H1 (cell line): Measurements from ENCODE around the gene DHRS3. TPM values are rescaled to one million over a fixed set of nuclear protein-coding genes. Genes with fewer than 3 reads are reported as not detected.
"Not testable (repeated sequence)": the region's sequence is repeated elsewhere in the genome, so short reads cannot be mapped to it uniquely, and the experiment has no call there.

Experiments used
- CTCF ChIA-PET: fragments of 300-600 bp; sonication (Branson Sonifier 250); formaldehyde crosslinking; loops from one replicate; lab custom pipeline; 2021; ENCODE audit not compliant: partially characterized antibody; lab: Charles Lee
- POLR2A ChIA-PET: fragments of 300-600 bp; sonication (Branson Sonifier 250); formaldehyde crosslinking; loops from one replicate; lab custom pipeline; 2021; ENCODE audit warnings: inconsistent platforms; ENCODE audit not compliant: partially characterized antibody; lab: Charles Lee
- DNase-seq, 2 experiments: peaks; one replicate each; pipeline versions ENCODE4 v3.0.0 to v3.0.0-alpha.2; 2010 to 2022; ENCODE audit warnings: low spot score in 2 of 2, low read depth in 1 of 2, mixed read lengths in 1 of 2
- FAIRE-seq: peaks from 2 replicates; lab custom pipeline; 2011; peaks lifted over from hg19 to GRCh38; lab: Jason Lieb, UNC
- H2AFZ ChIP-seq: 2 replicates; pipeline ENCODE4 v1.8.1; 2012; ENCODE audit warnings: low read length, inconsistent platforms
- H2AK5ac ChIP-seq: 2 replicates; pipeline ENCODE4 v1.6.1; 2013; ENCODE audit warnings: low read depth, low read length
- H2BK120ac ChIP-seq: replicated peaks from 2 replicates; pipeline ENCODE3; 2013; ENCODE audit warnings: low read depth, low read length, inconsistent platforms
- H2BK12ac ChIP-seq: 2 replicates; pipeline ENCODE4 v1.6.1; 2013; ENCODE audit warnings: low read depth, low read length
- H2BK15ac ChIP-seq: 2 replicates; pipeline ENCODE4 v1.6.1; 2013; ENCODE audit warnings: low read length
- H2BK20ac ChIP-seq: 2 replicates; pipeline ENCODE4 v1.6.1; 2013; ENCODE audit warnings: low read length
- H2BK5ac ChIP-seq: 2 replicates; pipeline ENCODE4 v1.6.1; 2013; ENCODE audit warnings: low read depth, low read length
- H3K14ac ChIP-seq: 2 replicates; pipeline ENCODE4 v1.6.1; 2013; ENCODE audit warnings: inconsistent platforms; ENCODE audit not compliant: insufficient read length
- H3K18ac ChIP-seq: 2 replicates; pipeline ENCODE4 v1.6.1; 2013; ENCODE audit warnings: low read length; ENCODE audit errors: extremely low read depth
- H3K23ac ChIP-seq: 2 replicates; pipeline ENCODE4 v1.6.1; 2013; ENCODE audit warnings: inconsistent platforms; ENCODE audit not compliant: insufficient read length
- H3K23me2 ChIP-seq: 2 replicates; pipeline ENCODE4 v1.6.1; 2013; ENCODE audit warnings: low read depth, low read length
- H3K27ac ChIP-seq: 2 replicates; pipeline ENCODE4 v1.6.1; 2011; ENCODE audit warnings: low read depth, low read length, inconsistent platforms
- H3K27me3 ChIP-seq, 4 experiments: replicated peaks in 1 of 4; 1 replicate in 1 of 4; 2 replicates in 3 of 4; pipeline versions ENCODE4 v1.6.1 to v1.8.1; 2011 to 2013; ENCODE audit warnings: low read length in 3 of 4, mild to moderate bottlenecking in 3 of 4, inconsistent platforms in 2 of 4, mixed read lengths in 2 of 4, moderate library complexity in 1 of 4; ENCODE audit not compliant: control insufficient read depth in 3 of 4, insufficient read depth in 3 of 4; ENCODE audit errors: extremely low read depth in 1 of 4
- H3K36me3 ChIP-seq, 4 experiments: 2 replicates each; pipeline versions ENCODE4 v1.6.1 to v1.8.1; 2011 to 2013; ENCODE audit warnings: mild to moderate bottlenecking in 4 of 4, low read length in 3 of 4, moderate library complexity in 2 of 4, control low read depth in 1 of 4, inconsistent platforms in 1 of 4; ENCODE audit not compliant: insufficient read depth in 4 of 4, control insufficient read depth in 2 of 4
- H3K4ac ChIP-seq: replicated peaks from 2 replicates; pipeline ENCODE3; 2013; ENCODE audit warnings: low read length, low read depth, mixed read lengths, inconsistent platforms; ENCODE audit not compliant: insufficient read length
- H3K4me1 ChIP-seq, 4 experiments: replicated peaks in 1 of 4; 1 replicate in 1 of 4; 2 replicates in 3 of 4; pipeline versions ENCODE4 v1.6.1 to v1.8.1; 2011 to 2013; ENCODE audit warnings: low read length in 3 of 4, inconsistent platforms in 2 of 4, mixed read lengths in 1 of 4; ENCODE audit not compliant: insufficient read depth in 4 of 4, control insufficient read depth in 3 of 4
- H3K4me2 ChIP-seq, 2 experiments: 2 replicates each; pipeline versions ENCODE4 v1.6.1 to v1.8.1; 2011 to 2013; ENCODE audit warnings: low read depth in 2 of 2, low read length in 2 of 2, control low read depth in 1 of 2, inconsistent platforms in 1 of 2, mild to moderate bottlenecking in 1 of 2; ENCODE audit not compliant: insufficient read depth in 1 of 2
- H3K4me3 ChIP-seq, 4 experiments: fragments of 200-600, 300-600 bp in 1 of 4; sonication (generic), shearing (Covaris generic), sonication (Bioruptor Twin) in 1 of 4; 2 replicates each; pipeline versions ENCODE4 v1.5.1 to v1.8.1; 2011 to 2016; ENCODE audit warnings: low read length in 4 of 4, low read depth in 3 of 4, control low read depth in 2 of 4, inconsistent platforms in 2 of 4, mild to moderate bottlenecking in 2 of 4, mixed read lengths in 1 of 4, moderate library complexity in 1 of 4; ENCODE audit not compliant: insufficient read depth in 2 of 4; ENCODE audit errors: extremely low read depth in 1 of 4
- H3K56ac ChIP-seq: replicated peaks from 2 replicates; pipeline ENCODE3; 2013; ENCODE audit warnings: low read depth, mild to moderate bottlenecking, mixed read lengths, low read length, inconsistent platforms; ENCODE audit not compliant: insufficient read length
- H3K79me1 ChIP-seq: 2 replicates; pipeline ENCODE4 v1.6.1; 2013; ENCODE audit warnings: low read depth, low read length, control low read depth
- H3K79me2 ChIP-seq, 2 experiments: 2 replicates each; pipeline versions ENCODE4 v1.6.1 to v1.8.1; 2012 to 2013; ENCODE audit warnings: low read length in 2 of 2, mild to moderate bottlenecking in 2 of 2, inconsistent platforms in 1 of 2; ENCODE audit not compliant: insufficient read depth in 2 of 2, control insufficient read depth in 1 of 2
- H3K9ac ChIP-seq, 4 experiments: replicated peaks in 1 of 4; 1 replicate in 1 of 4; 2 replicates in 3 of 4; pipeline versions ENCODE4 v1.6.1 to v1.8.1; 2011 to 2013; ENCODE audit warnings: low read depth in 3 of 4, low read length in 3 of 4, control low read depth in 2 of 4, mild to moderate bottlenecking in 2 of 4, moderate library complexity in 2 of 4, inconsistent platforms in 1 of 4; ENCODE audit errors: extremely low read depth in 1 of 4
- H3K9me3 ChIP-seq, 2 experiments: 2 replicates each; pipeline versions ENCODE4 v1.6.1 to v1.8.1; 2012 to 2013; ENCODE audit warnings: mild to moderate bottlenecking in 2 of 2, moderate library complexity in 2 of 2, control low read depth in 1 of 2, inconsistent platforms in 1 of 2, low read depth in 1 of 2, low read length in 1 of 2, mixed read lengths in 1 of 2; ENCODE audit not compliant: insufficient read depth in 2 of 2
- H4K20me1 ChIP-seq, 2 experiments: replicated peaks in 1 of 2; 2 replicates each; pipeline versions ENCODE3 to v1.8.1; 2011 to 2013; ENCODE audit warnings: inconsistent platforms in 2 of 2, low read length in 2 of 2, mild to moderate bottlenecking in 1 of 2; ENCODE audit not compliant: insufficient read depth in 2 of 2, control insufficient read depth in 1 of 2
- H4K5ac ChIP-seq: 2 replicates; pipeline ENCODE4 v1.6.1; 2013; ENCODE audit warnings: low read length, low read depth, mixed read lengths, inconsistent platforms; ENCODE audit not compliant: insufficient read length
- H4K8ac ChIP-seq: 2 replicates; pipeline ENCODE4 v1.8.0; 2013; ENCODE audit warnings: mild to moderate bottlenecking, moderate library complexity, low read length, inconsistent platforms; ENCODE audit not compliant: insufficient read depth; ENCODE audit errors: extremely low read depth
- H4K91ac ChIP-seq: replicated peaks from 2 replicates; pipeline ENCODE3; 2013; ENCODE audit warnings: low read length, mixed read lengths, inconsistent platforms; ENCODE audit not compliant: insufficient read length
- WGBS, 2 experiments: shearing (Covaris generic) in 1 of 2; methylation state at CpG; one replicate each; pipeline versions ENCODE4 v1.1.6 to v1.1.7; 2013 to 2015; ENCODE audit warnings: low lambda C conversion rate in 2 of 2, mixed read lengths in 2 of 2, inconsistent platforms in 1 of 2, low coverage in 1 of 2, missing lambda C conversion rate in 1 of 2; ENCODE audit not compliant: insufficient replicate concordance in 2 of 2, insufficient coverage in 1 of 2, insufficient read length in 1 of 2; ENCODE audit errors: extremely low coverage in 1 of 2, missing lambda C conversion rate in 1 of 2; 5-methylcytosine and 5-hydroxymethylcytosine counted together
- polyA plus RNA-seq, 7 experiments: library from polyadenylated mRNA; depleted of rRNA in 3 of 7; stranded (reverse) in 5 of 7; unstranded in 2 of 7; fragments of >200 nt in 5 of 7; fragments of 200-250 nt in 2 of 7; gene quantifications; 1 replicate in 5 of 7; 2 replicates in 1 of 7; 4 replicates in 1 of 7; pipeline versions ENCODE4 v1.2.1 to v1.2.3, GENCODE V29; 2011 to 2013; ENCODE audit warnings: missing spikeins in 2 of 7, mixed read lengths in 2 of 7
- total RNA-seq: library from RNA; stranded (reverse); fragmentation: NEBNext Ultra II Directional; extraction: Animal tissue kit (Norgen Biotek cat#: 25700); gene quantifications from 2 replicates; pipeline ENCODE4 v1.2.1, GENCODE V29; 2021

The DHRS3 gene
- total and polyA plus RNA-seq, 2 of the 8 experiments (the other 6 are each of a cell fraction or from before 2014, with no cell fraction given) = 32.5 to 36.4 TPM

DNA sequence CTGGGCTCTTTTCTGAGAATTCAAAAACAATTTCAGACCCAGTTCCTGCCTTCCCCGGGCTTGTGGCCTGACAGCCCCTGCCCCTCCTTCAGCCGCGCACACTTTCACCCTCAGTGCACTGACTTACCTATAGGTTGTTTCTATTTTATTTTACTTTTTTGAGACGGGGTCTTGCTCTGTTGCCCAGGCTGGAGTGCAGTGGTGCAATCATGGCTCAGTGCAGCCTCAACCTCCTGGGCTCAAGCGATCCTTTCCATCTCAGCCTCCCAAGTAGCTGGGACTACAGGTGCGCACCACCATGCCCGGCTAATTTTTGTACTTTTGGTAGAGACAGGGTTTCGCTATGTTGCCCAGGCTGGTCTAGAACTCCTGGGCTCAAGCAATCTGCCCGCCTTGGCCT lies 27.4 kb upstream of the DHRS3 start:
- H4K8ac ChIP-seq, H4K91ac ChIP-seq, H3K4ac ChIP-seq, H3K4me1 ChIP-seq, H2BK120ac ChIP-seq, H3K4me3 ChIP-seq, H3K23ac ChIP-seq, H3K9ac ChIP-seq, H3K79me1 ChIP-seq, CTCF ChIA-PET, H3K56ac ChIP-seq, H4K20me1 ChIP-seq, H2BK5ac ChIP-seq, H3K18ac ChIP-seq, H2AK5ac ChIP-seq, H2AFZ ChIP-seq, H2BK20ac ChIP-seq, H4K5ac ChIP-seq, H3K23me2 ChIP-seq, H3K14ac ChIP-seq, H3K36me3 ChIP-seq, H2BK12ac ChIP-seq, H3K27me3 ChIP-seq, H3K79me2 ChIP-seq, FAIRE-seq, H2BK15ac ChIP-seq, H3K4me2 ChIP-seq, DNase-seq, H3K27ac ChIP-seq, POLR2A ChIA-PET, H3K9me3 ChIP-seq: not testable (repeated sequence)
- 92% methylated on average over 9 of the region's 9 CpGs; no CpG with 5 or more reads in 1 of the 2 experiments for WGBS, 2 experiments
